22Rv1 (cell line): Measurements from ENCODE around the gene E2F2.

Experiments used
- H3K27ac ChIP-seq: fragments of 450-650 bp; 2 replicates; pipeline ENCODE4 v1.5.1; 2017
- ZFX ChIP-seq: fragments of 450-650 bp; IDR thresholded peaks from 2 replicates; pipeline ENCODE4 v1.6.1; 2017; ENCODE audit warnings: antibody characterized with exemption, borderline replicate concordance
- TF ChIP-seq, protein P1 (sequence below): fragments of 450-650 bp; IDR thresholded peaks from 2 replicates; pipeline ENCODE4 v1.5.1; 2017; ENCODE audit warnings: mild to moderate bottlenecking

The E2F2 gene

DNA sequence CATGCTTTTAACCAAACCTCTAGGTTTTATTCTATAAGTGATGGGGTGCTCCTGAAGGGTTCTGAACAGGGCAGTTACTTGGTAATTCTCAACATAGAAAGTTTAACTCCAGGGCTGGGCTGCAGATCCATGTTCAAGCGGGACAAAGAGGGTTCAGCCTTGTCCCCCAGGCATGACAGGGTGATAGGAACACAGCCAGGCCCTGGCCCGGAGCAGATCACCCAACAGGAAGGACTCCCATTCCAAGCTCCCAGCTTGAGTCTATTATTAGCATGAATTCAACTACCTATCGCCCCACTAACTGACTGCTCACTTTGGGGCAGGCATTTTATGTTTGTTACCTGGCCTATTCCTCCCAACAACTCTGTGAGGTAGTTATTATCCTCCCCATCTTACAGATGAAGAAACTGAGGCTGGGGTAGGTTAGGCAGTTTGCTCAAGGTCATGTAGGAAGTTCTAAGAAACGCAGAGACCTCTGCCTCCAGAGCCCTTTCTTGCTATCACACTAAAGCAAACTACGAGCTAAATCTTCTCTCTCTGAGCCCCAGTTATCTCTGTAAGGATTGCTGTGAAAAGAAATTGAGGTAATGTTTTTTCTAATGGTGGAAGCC, 61.6 kb downstream of the E2F2 start:
- TF ChIP-seq, protein P1, sequence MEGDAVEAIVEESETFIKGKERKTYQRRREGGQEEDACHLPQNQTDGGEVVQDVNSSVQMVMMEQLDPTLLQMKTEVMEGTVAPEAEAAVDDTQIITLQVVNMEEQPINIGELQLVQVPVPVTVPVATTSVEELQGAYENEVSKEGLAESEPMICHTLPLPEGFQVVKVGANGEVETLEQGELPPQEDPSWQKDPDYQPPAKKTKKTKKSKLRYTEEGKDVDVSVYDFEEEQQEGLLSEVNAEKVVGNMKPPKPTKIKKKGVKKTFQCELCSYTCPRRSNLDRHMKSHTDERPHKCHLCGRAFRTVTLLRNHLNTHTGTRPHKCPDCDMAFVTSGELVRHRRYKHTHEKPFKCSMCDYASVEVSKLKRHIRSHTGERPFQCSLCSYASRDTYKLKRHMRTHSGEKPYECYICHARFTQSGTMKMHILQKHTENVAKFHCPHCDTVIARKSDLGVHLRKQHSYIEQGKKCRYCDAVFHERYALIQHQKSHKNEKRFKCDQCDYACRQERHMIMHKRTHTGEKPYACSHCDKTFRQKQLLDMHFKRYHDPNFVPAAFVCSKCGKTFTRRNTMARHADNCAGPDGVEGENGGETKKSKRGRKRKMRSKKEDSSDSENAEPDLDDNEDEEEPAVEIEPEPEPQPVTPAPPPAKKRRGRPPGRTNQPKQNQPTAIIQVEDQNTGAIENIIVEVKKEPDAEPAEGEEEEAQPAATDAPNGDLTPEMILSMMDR: no peak
- no peak for TF ChIP-seq ZFX
- H3K27ac ChIP-seq: no peak overlapping the region

DNA sequence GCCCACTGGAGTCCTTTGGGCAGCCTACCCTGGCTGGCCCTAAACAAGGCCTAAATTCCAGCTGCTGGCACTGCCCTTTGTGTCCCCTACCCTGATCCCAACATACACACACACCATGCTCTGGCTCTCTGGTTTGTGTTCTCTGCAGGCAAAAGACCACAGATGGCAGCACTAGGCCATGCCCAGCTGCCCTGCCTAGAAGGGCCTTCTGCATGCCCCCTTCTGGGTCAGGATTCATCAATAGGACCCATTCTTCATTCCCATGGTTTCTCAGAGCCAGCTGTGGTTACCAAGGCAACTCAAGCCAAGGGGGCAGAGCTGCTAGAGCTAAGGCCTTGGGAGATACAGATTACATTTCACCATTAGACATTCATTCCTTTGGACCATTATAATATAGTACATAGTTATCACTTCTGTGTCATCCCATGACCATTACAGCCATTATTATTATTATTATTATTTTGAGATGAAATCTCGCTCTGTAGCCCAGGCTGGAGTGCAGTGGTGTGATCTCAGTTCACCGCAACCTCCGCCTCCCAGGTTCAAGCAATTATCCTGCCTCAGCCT, 64.5 kb downstream of the E2F2 start:
- no peak for TF ChIP-seq ZFX
- TF ChIP-seq, protein P1: no peak
- H3K27ac ChIP-seq: no peak overlapping the region

DNA sequence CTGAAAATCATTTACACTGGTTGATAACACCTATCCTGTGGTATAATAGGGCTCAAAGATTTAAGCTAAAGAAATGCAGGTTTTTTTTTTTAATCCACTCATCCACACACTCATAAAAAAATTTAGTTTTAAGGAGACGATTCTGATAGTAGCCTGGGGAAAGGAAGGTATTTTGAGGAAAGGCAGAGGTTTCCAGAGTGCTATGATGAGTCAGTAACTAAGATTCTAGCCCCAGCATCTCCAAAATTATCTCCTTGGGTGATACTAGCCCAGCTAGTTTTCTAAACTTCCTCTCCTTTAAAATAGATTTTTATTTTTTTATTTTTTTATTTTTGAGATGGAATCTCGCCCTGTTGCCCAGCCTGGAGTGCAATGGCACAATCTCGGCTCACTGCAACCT, 67.7 kb downstream of the E2F2 start:
- TF ChIP-seq, protein P1: no peak
- no peak for TF ChIP-seq ZFX
- no peak overlapping the region for H3K27ac ChIP-seq

DNA sequence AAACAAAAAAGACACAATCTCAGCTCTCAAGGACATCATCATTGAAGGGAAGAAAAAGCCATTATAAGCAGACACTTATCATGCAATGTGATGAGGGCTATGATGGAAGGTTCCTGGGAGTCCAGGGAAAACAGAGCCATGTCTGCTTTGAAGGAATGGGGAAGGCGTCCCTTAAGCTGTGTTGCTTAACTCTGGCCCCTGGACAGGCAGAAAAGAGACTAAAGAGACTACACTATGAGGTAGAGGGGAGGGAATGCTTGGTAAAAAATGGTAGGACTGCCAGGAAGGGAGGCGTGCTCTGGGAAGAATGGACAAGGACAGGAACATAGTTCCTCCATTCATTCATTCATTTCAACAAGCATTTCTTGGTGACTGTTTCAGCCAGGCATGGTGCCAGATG, 68.3 kb downstream of the E2F2 start:
- no peak for TF ChIP-seq ZFX
- TF ChIP-seq, protein P1: no peak
- no peak overlapping the region for H3K27ac ChIP-seq

DNA sequence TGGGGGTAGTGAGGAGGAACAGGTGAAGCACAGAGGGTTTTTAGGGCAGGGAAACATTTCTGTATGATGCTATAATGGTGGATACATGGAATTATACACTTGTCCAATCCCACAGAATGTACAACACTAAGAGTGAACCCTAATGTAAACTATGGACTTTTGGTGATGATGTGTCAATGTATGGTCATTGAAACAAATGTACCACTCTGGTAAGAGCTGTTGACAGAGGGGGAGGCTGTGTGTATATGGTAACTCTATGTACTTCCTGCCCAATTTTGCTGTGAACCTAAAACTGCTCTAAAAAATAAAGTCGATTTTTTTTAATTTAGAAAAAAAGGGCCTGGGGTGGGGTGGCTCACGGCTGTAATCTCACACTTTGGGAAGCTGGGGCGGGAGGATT, 70.0 kb downstream of the E2F2 start:
- H3K27ac ChIP-seq: no peak overlapping the region
- no peak for TF ChIP-seq ZFX
- TF ChIP-seq, protein P1: no peak

DNA sequence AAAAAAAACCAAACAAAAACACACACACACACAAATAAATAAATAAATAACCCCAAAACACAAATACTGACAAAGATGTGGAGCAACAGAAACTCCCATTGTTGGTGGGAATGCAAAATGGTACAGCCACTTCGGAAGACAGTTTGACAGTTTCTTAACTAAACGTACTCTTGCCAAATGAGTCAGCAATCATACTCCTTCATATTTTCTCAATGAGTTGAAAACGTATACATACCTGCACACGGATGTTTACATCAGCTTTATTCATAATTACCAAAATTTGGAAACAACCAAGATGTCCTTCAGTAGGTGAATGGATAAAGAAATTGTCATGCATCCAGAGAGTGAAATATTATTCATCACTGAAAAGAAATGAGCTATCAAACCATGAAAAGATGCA, 70.5 kb downstream of the E2F2 start:
- TF ChIP-seq, protein P1: no peak
- no peak for TF ChIP-seq ZFX
- no peak overlapping the region for H3K27ac ChIP-seq

DNA sequence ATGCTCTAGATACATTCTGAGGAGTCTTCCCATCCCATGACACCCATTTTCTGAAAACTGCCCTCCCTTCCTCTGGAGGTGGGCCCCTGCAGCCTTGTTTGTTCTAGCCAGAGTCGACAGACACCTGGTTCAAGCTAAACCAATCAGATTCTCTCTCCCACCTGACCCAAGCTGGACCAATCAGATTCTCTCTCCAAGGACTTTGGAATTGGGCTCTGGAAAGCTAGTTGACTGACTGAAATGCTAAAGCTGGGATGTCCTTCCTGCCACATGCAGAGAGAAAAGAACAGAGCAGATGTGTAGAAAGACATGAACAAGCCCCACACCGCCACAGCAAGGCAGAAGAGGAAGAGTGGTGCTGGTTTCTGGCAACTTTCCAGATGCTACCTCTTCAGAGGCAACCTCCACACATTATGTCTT, 71.7 kb downstream of the E2F2 start:
- 0 out of 2 replicates have a peak overlapping the region, but pooled peaks have one; percentile 23 for H3K27ac ChIP-seq
- no peak for TF ChIP-seq ZFX
- TF ChIP-seq, protein P1: no peak
